ENCODE results near the gene ZNF80. TPM values are rescaled to one million over a fixed set of nuclear protein-coding genes. Genes with fewer than 3 reads are reported as not detected.
"Not testable (repeated sequence)": the region's sequence is repeated elsewhere in the genome, so short reads cannot be mapped to it uniquely, and the experiment has no call there.

Gene ZNF80
- total RNA-seq, 2 donors from 2014 or later, result not detected

DNA sequence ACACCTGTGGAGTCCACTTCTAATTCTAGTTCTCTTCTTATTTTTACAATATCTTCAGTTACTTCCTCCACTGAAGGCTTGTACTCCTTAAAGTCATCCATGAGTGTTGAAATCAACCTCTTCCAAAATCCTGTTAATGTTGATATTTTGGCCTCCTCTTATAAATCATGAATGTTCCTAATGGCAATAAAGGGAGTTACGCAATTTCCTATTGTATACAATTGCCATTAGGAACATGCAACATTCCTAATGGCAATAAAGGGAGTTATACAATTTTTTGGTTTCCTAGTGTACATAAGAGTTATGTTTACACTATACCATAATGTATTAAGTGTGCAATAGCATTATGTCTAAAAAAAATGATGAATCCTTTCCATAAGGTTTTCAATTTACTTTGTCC is 47.3 kb upstream of the ZNF80 start:
- Mint-ChIP-seq H3K27ac (no peak overlapping the region), H3K4me1 (no peaks in the 10 kb centered on the region), H3K36me3 (ENCODE audit: low read depth) (no peaks in the 10 kb centered on the region), H3K27me3 (ENCODE audit: insufficient read depth) (no peaks in the 10 kb centered on the region), H3K4me3 (no peak overlapping the region), H3K9me3 (peaks cover 5% of the 10 kb centered on the region)
- no peaks in the 10 kb centered on the region for H3K4me1 ChIP-seq (ENCODE audit: control insufficient read depth, insufficient read depth, low read length)
- H3K27ac ChIP-seq (ENCODE audit: low read depth, low read length), result no peak overlapping the region
- TF ChIP-seq, protein P1, sequence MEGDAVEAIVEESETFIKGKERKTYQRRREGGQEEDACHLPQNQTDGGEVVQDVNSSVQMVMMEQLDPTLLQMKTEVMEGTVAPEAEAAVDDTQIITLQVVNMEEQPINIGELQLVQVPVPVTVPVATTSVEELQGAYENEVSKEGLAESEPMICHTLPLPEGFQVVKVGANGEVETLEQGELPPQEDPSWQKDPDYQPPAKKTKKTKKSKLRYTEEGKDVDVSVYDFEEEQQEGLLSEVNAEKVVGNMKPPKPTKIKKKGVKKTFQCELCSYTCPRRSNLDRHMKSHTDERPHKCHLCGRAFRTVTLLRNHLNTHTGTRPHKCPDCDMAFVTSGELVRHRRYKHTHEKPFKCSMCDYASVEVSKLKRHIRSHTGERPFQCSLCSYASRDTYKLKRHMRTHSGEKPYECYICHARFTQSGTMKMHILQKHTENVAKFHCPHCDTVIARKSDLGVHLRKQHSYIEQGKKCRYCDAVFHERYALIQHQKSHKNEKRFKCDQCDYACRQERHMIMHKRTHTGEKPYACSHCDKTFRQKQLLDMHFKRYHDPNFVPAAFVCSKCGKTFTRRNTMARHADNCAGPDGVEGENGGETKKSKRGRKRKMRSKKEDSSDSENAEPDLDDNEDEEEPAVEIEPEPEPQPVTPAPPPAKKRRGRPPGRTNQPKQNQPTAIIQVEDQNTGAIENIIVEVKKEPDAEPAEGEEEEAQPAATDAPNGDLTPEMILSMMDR (conservative IDR thresholded peaks at IDR 0.05), result no peak
- no peak for DNase-seq
- H3K9me3 ChIP-seq (ENCODE audit: control insufficient read depth, low read length), result no peaks in the 10 kb centered on the region
- H3K9ac ChIP-seq (ENCODE audit: extremely low read depth, low read length, poor library complexity, severe bottlenecking), result no peak overlapping the region
- no peaks in the 10 kb centered on the region for H3K36me3 ChIP-seq (ENCODE audit: control insufficient read depth, insufficient read depth, low read length)
- 80 to 100% methylated on average over 1 of the region's 1 CpG for WGBS, 2 experiments (ENCODE audit: insufficient coverage in 1 of 2, insufficient read length in 1 of 2)
- H3K27me3 ChIP-seq (ENCODE audit: control insufficient read depth, insufficient read depth, low read length, poor library complexity, severe bottlenecking), result no peaks in the 10 kb centered on the region
- no peak overlapping the region for H3K4me3 ChIP-seq (ENCODE audit: low read length)

DNA sequence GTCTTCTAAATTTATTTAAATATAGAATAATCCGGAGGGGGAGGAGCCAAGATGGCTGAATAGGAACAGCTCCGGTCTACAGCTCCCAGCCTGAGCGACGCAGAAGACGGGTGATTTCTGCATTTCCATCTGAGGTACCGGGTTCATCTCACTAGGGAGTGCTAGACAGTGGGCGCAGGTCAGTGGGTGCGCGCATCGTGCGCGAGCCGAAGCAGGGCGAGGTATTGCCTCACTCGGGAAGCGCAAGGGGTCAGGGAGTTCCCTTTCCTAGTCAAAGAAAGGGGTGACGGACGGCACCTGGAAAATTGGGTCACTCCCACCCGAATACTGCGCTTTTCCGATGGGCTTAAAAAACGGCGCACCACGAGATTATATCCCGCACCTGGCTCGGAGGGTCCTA is 39.5 kb upstream of the ZNF80 start:
- peaks cover 14% of the 10 kb centered on the region for H3K9me3 Mint-ChIP-seq
- not testable (repeated sequence) for H3K36me3 Mint-ChIP-seq (ENCODE audit: low read depth); H3K27ac Mint-ChIP-seq; H3K4me3 Mint-ChIP-seq; H3K27me3 Mint-ChIP-seq (ENCODE audit: insufficient read depth); H3K36me3 ChIP-seq (ENCODE audit: control insufficient read depth, insufficient read depth, low read length); H3K4me1 ChIP-seq (ENCODE audit: control insufficient read depth, insufficient read depth, low read length); H3K4me3 ChIP-seq (ENCODE audit: low read length); H3K9me3 ChIP-seq (ENCODE audit: control insufficient read depth, low read length); H3K4me1 Mint-ChIP-seq; H3K27me3 ChIP-seq (ENCODE audit: control insufficient read depth, insufficient read depth, low read length, poor library complexity, severe bottlenecking); H3K9ac ChIP-seq (ENCODE audit: extremely low read depth, low read length, poor library complexity, severe bottlenecking); H3K27ac ChIP-seq (ENCODE audit: low read depth, low read length); DNase-seq
- WGBS, 2 experiments (ENCODE audit: insufficient coverage in 1 of 2, insufficient read length in 1 of 2), result 93% methylated on average over 18 of the region's 26 CpGs; no CpG with 5 or more reads in 1 of the 2 experiments

DNA sequence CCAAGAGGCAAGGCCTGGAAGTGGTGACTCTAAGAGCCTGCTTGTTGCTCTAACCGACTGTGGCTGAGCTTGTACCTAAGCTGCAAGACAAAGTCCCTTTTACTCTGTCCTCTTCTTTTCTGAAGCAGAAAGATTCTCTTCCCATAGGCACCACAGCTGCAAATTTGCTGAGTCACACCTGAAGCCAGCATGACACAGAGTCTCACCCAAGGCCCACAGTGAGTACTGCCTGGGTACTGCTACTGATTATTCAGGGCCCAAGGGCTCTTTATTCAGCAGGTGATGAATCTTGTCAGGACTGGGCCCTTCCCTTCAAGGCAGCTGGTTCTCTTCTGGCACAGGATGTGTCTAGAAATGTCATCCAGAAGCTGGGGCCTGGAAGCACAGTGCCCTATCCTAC is 37.6 kb upstream of the ZNF80 start:
- Histone ChIP-seq H3K4me1 (ENCODE audit: control insufficient read depth, insufficient read depth, low read length) (no peaks in the 10 kb centered on the region), H3K9me3 (ENCODE audit: control insufficient read depth, low read length) (no peaks in the 10 kb centered on the region), H3K9ac (ENCODE audit: extremely low read depth, low read length, poor library complexity, severe bottlenecking) (no peak overlapping the region), H3K27ac (ENCODE audit: low read depth, low read length) (no peak overlapping the region), H3K36me3 (ENCODE audit: control insufficient read depth, insufficient read depth, low read length) (no peaks in the 10 kb centered on the region), H3K27me3 (ENCODE audit: control insufficient read depth, insufficient read depth, low read length, poor library complexity, severe bottlenecking) (no peaks in the 10 kb centered on the region), H3K4me3 (ENCODE audit: low read length) (no peak overlapping the region)
- no peak for DNase-seq
- 80 to 81% methylated on average over 1 of the region's 1 CpG for WGBS, 2 experiments (ENCODE audit: insufficient coverage in 1 of 2, insufficient read length in 1 of 2)
- H3K27ac Mint-ChIP-seq, result no peak overlapping the region
- TF ChIP-seq, protein P1 (conservative IDR thresholded peaks at IDR 0.05), result no peak
- H3K4me1 Mint-ChIP-seq, result no peaks in the 10 kb centered on the region
- H3K9me3 Mint-ChIP-seq, result peaks cover 21% of the 10 kb centered on the region
- peaks cover 2% of the 10 kb centered on the region for H3K36me3 Mint-ChIP-seq (ENCODE audit: low read depth)
- peaks cover 1% of the 10 kb centered on the region for H3K27me3 Mint-ChIP-seq (ENCODE audit: insufficient read depth)
- H3K4me3 Mint-ChIP-seq, result no peak overlapping the region

DNA sequence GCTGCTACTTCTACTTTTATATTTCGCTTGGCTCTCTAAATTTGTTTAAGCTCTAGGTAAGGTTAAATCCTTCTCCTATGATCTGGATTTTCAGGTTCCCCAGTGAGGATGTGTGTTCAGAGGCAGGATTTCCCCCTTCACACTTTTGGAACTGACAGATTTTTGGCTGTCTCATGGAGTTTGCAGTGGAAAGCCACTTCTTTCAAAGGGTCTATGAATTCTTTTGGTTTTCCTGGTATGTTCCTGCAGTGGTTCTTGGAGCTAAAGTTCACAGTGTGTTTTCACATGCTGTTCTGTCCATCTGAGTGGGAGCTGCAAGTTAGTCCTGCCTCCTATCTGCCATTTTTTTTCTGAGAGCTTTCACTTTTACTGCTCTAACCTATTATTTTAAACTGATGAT is 34.9 kb upstream of the ZNF80 start:
- H3K27ac Mint-ChIP-seq, result no peak overlapping the region

More for the DNA sequence above, 34.9 kb upstream of the ZNF80 start:
- DNase-seq, result no peak
- no peaks in the 10 kb centered on the region for H3K9me3 ChIP-seq (ENCODE audit: control insufficient read depth, low read length)
- H3K36me3 ChIP-seq (ENCODE audit: control insufficient read depth, insufficient read depth, low read length), result no peaks in the 10 kb centered on the region
- peaks cover 2% of the 10 kb centered on the region for H3K36me3 Mint-ChIP-seq (ENCODE audit: low read depth)
- H3K4me1 ChIP-seq (ENCODE audit: control insufficient read depth, insufficient read depth, low read length), result no peaks in the 10 kb centered on the region
- peaks cover 21% of the 10 kb centered on the region for H3K9me3 Mint-ChIP-seq
- no peak overlapping the region for H3K4me3 ChIP-seq (ENCODE audit: low read length)
- H3K9ac ChIP-seq (ENCODE audit: extremely low read depth, low read length, poor library complexity, severe bottlenecking), result no peak overlapping the region
- 100% methylated on average over 1 of the region's 1 CpG; no CpG with 5 or more reads in 1 of the 2 experiments for WGBS, 2 experiments (ENCODE audit: insufficient coverage in 1 of 2, insufficient read length in 1 of 2)
- H3K27ac ChIP-seq (ENCODE audit: low read depth, low read length), result no peak overlapping the region
- TF ChIP-seq, protein P1 (conservative IDR thresholded peaks at IDR 0.05), result no peak
- H3K27me3 Mint-ChIP-seq (ENCODE audit: insufficient read depth), result peaks cover 1% of the 10 kb centered on the region
- no peaks in the 10 kb centered on the region for H3K4me1 Mint-ChIP-seq
- H3K27me3 ChIP-seq (ENCODE audit: control insufficient read depth, insufficient read depth, low read length, poor library complexity, severe bottlenecking), result no peaks in the 10 kb centered on the region
- H3K4me3 Mint-ChIP-seq, result no peak overlapping the region
